NCI-H1105 (cell line): ENCODE results near the gene ATG9B.

ENCODE experiments used
- DNase-seq: peaks from one replicate; lab custom pipeline; 2025; lab: John Stamatoyannopoulos, UW

Gene ATG9B

GRCh38 chr7:151024435-151025056, at the start of gene ATG9B:
TSS of gene ATG9B (minus strand) at chr7:151024494. CDS start at chr7:151024423, 71 bp downstream.
- DNase-seq = no peak

- no peak for DNase-seq
These were observed 49.7 kb upstream of the ATG9B start for GRCh38 chr7:151073990-151074389.

GRCh38 chr7:151071032-151071866, 47.0 kb upstream of the ATG9B start:
- no peak for DNase-seq

GRCh38 chr7:151070574-151070960, 46.3 kb upstream of the ATG9B start:
- no peak for DNase-seq

- no peak for DNase-seq
These were observed 45.7 kb upstream of the ATG9B start for GRCh38 chr7:151069841-151070573.

GRCh38 chr7:151068069-151068773, 43.9 kb upstream of the ATG9B start:
- no peak for DNase-seq

GRCh38 chr7:151066273-151066974, 42.1 kb upstream of the ATG9B start:
- no peak for DNase-seq

GRCh38 chr7:151065516-151065915, 41.2 kb upstream of the ATG9B start:
- DNase-seq = no peak

GRCh38 chr7:151064993-151065392, 40.7 kb upstream of the ATG9B start:
- no peak for DNase-seq

- no peak for DNase-seq
These were observed 40.2 kb upstream of the ATG9B start for GRCh38 chr7:151064454-151064853.

- no peak for DNase-seq
These were observed 38.9 kb upstream of the ATG9B start for GRCh38 chr7:151063212-151063561.

GRCh38 chr7:151062399-151063211, 38.3 kb upstream of the ATG9B start:
- DNase-seq = no peak

- no peak for DNase-seq
These were observed 37.8 kb upstream of the ATG9B start for GRCh38 chr7:151062111-151062398.

- DNase-seq = no peak
These were observed 37.2 kb upstream of the ATG9B start for GRCh38 chr7:151061213-151062110.

- DNase-seq = no peak
These were observed 36.3 kb upstream of the ATG9B start for GRCh38 chr7:151060416-151061212.

- no peak for DNase-seq
These were observed 35.8 kb upstream of the ATG9B start for GRCh38 chr7:151060113-151060415.

- DNase-seq = peak; percentile 54
These were observed 35.2 kb upstream of the ATG9B start, which contains the start of gene SLC4A2 for GRCh38 chr7:151059367-151060112. TSS of gene SLC4A2 (plus strand) at chr7:151059589. CDS start at chr7:151061988, 2,399 bp downstream.

- no peak for DNase-seq
These were observed 34.6 kb upstream of the ATG9B start for GRCh38 chr7:151058781-151059366.
